ENCODE data around the gene ARAP1.

ARAP1 gene

DNA sequence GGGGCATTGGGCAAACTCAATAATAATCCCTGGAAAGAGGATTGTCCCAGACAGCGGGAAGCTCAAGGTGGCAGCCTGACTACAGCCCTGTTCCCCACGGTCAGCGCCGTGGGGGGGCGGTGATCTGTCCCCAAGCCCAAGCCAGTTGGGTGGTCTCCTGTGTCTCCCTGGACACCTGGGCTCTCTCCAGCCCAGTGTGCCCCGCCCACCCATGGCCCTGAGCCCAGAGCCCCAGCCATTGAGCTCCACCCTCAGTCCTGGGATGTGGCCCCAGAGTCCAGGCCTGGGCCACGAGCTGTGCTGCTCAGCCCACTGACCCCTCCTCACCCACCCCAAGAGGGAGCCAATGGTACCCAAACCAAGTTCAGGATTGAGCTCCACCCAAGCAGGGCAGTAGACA, 50.1 kb downstream of the ARAP1 start:
- no peak for DNase-seq

DNA sequence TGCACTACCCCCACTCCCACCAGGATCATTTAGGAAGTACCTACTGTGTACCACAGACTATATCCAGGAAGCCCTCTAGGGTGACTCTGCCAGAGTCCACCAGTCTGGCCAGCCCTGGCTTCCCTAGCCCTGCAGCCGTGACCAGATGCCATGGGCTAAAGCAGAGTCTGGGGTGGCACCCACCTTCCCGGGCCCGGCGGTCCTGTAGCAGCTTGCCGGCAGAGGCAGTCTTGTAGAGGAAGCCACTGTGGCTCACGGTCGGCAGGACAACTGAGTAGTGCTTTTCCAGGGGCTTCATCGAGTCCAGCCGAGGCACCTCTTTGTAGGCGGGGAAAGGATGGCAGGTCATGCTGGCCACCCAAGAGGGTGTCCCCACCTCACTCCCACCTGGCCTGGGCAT, 50.7 kb downstream of the ARAP1 start:
- no peak for DNase-seq

DNA sequence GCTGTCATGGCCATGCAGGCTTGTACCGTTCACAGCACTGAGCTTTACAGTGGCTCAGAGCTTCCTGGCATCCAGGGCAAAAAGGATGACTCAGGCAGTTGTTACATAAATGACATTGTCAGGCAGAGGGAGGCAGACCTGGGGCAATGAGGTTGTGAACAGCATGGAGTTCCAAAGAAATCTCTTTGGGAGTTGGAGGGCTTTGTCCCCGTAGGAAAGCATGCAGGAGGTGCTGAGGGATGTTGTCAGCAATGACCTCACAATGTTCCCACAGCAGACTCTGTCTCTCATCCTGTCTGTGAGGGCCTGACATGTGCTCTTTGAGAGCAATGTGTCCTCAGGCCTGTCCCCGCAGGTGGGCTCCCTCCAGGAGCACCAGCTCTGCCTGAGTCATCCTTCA, 52.1 kb downstream of the ARAP1 start:
- no peak for DNase-seq

DNA sequence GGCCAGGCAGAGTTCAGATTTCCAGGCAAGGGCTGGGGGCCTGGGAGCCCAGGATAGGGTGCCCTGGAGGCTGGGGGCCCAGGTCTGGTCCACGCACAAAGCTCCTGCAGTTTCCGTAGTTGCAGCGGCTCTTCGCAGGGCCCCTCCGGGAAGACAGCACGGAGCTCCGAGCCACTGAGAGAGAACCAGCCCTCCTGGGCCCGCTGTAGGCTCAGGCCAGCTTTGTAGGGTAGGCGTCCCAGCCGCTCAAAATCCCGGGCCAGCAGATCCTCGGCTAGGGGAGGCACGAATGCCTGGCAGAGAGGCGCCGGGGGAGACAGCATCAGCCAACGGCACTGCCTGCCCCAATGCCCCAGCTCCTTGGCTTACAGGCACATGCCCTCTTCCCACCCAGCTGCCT, 54.4 kb downstream of the ARAP1 start:
- DNase-seq: no peak

DNA sequence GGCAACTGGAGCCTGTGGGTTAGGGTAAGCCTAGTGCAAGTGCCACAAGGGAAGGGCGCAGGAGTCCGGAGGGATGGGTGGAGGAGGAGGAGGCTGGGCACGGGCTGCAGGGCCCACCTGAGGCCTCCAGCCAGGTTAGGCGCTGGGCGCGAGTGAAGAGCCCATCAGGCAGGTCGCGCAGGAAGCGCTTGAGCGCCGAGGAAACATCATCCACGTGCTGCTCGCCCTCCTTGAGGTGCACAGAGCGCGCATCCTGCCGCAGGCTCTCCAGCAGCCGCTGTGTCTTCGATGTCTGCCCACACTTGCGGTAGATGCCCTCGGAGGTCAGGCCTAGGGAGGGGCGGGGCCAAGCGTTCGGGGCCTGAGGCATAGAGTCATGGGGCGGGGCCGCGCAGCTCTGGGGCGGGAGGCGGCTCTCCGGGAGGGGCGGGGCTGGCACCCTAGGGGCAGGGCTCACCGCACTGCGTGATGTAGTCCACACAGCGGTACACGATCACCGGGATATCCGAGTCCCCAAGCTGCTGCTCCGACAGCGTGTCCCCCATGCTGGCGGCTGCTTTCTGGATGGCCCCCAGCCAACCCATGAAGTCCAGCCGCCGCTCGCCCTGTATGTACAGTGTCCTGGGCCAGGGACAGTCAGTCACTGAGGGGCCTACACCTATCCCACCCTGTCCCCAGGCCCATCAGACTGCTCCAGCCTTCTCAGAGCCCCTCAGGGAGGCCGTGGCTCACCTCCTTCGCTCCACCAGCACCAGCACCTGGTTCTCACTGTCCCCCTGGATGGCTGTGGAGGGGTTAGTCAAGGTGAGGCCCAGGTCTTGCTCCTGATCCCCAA, 55.1 kb downstream of the ARAP1 start:
- no peak for DNase-seq

DNA sequence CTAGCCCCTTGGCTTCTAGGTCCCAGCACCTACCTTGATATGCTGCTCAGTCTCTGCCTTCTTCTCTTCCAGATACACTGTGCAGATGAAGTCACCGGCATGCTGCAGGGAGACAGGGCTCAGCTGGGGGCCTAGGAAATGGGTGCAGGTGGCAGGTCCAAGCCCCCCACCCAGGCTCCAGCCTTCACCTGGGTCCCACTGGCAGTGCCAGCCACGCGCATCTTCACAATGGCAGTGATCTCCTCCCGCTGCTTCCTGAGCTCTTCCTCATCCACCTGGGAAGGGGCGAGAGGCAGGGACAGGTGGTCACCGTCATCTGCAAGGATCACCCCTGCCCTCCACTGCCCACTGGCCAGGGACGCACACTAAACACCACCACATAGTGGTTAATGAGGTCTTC, 56.9 kb downstream of the ARAP1 start:
- DNase-seq: no peak

DNA sequence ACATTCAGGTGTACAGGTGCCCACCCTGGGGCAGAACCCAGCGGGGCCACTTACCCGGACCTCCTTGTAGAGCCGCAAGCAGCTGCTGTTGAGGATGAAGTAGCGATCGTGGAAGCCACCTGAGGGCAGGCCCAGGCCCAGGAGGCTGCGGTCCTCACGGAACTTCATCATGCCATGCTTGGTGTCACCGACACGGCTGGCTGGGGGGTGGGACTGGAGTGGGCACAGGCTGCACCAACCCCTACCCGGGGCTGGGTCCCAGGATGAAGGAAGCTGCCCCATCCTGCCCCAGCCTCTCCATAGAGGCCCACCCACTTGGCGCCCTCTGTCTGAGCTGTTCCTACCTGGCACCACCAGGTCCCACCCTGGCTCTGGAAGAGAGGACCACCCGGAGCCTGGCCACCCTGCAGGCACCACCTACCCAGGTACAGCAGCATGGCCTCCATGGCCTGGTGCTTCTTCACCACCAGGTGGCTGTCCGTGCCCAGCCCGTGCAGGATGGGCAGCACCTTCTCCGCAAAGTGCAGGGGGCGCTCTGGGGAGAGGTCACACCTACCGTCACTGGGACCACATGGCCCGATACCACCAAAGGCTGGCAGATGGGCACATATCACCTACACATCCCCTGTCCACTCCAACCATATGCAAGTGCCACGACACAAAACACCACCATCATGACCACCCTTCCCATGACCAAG, 58.8 kb downstream of the ARAP1 start:
- DNase-seq: no peak

DNA sequence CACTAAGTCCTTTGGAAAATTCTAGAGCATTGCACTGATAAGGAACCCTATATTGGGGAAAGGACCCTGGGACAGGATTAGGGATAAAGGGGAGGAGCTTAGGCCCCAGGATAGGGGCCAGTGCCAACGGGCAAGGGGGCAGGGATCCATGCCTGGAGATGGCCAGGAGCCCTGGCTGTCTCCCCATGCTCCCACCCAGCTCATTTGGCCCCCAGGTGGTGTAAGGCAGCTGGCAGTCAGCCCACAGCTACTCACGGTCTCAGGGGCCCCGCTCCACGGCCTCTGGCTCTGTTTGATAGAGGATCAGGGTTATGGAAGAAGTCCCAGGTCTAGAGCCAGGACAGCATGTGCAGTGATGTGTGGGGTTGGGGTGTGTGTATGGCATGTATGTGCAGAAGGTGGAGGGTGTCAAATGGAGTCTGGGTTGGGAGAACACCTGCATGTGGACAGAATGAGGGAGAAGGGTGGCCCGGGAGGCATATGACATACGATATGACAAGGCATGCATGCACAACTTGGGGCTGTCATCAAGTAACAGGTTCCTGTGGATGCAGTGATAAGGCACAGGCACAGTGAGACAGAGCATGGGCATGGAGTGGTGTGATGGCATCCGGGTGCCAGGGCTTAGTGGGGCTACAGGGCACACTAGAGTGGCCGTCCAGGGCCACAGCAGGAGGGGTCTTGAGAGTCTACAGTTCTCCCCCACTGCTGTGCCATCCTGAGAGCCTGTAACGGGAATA, 59.5 kb downstream of the ARAP1 start:
- DNase-seq: no peak

DNA sequence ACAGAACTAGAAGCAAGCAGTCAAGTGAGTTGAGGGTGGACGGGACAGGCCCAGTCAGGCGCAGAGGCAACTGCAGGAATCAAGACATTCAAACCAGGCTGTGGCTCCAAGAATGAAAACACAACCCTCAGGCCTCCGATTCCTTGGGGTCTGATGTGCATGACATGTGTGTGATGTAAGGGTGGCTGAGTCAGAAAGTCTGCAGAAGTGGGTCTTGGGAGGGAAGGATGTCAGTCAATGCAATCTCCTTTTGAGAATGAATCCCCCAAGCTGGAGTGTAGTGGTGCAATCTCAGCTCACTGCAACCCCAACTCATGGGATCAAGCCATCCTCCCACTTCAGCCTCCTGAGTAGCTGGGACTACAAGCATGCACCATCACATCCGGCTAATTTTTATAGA, 62.0 kb downstream of the ARAP1 start:
- DNase-seq: no peak

DNA sequence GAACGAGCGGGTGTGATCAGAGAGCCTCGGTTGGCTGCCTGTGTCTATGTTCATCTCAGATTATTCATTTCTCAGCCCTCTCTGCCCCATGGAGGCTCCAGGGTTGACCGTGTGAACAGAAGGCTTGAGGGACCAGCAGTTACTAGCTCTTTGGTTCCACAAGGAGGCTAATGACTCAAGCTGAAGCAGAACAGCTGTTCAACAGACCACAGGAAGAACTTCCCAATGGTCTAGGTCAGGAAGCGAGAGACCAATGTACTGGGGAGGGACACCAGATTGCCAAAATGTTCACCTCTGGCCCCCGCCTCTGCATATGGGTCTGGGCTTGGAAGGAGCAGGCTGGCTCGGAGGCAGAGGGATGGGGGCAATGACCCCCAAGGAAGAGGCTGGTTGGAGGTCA, 63.3 kb downstream of the ARAP1 start:
- DNase-seq: no peak

DNA sequence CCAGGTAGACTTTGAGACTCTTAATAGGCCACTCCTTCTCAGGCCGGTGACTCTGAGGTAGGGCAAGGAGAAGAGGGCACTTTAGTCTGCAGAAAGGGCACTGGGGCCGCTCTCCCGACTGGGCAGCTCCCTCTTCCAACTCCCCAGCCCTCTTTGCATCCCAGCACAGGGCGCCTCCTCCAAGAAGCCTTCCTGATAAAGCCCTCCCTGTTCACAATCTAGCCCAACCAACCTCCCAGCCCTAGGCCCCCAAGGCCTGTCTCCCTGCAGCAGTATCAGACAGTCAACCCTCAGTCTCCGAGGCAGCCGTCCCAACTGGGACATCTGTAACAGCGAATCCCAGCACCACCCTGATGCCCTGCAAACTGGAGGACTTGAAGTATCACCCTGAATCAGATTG, 63.7 kb downstream of the ARAP1 start:
- no peak for DNase-seq

DNA sequence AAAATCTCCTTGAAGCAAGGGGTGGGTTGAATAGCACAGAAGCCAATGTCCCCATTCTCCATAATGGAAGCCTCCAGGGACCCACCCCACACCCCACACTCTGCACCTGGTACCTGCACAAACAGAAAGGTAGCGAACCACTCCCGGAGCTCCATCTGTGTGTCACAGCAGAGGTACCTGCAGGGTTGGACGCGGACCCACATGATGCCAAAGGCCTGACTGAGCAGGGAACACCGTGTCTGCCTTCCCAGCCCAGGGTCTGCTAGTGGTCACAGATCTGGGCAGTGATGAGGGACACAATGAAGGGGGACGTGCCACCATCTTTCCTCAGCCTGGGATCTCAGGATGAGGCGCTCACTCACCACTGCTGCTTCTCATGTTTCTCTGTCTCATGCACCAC, 64.9 kb downstream of the ARAP1 start:
- no peak for DNase-seq

DNA sequence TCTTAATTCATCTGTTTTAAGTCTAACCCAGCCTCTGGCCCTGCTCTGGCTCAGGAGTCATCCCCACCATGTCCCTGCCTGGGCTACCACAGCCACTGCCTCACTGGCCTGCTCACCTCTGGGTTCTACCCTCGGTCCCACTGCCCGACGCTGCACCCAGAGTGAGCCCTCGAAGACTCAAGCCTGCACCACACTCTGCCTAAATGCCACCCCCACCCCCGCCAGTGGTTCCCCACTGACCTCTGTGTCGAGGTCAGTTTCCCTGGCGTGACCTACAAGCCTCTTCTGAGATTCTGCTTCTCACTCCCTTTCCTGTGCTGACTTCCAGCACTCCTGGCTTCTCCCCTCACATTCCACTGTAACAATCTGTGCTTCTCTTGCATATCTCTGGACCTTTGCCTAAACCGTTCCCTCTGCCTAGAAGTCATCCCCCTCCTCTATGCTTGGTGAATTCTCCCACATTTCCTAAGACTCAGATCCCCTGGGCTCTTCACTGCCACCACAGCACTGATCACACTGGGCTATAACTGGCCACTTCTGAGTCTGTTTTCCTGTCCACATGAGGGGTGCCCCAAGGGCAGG, 65.5 kb downstream of the ARAP1 start:
- DNase-seq: no peak

DNA sequence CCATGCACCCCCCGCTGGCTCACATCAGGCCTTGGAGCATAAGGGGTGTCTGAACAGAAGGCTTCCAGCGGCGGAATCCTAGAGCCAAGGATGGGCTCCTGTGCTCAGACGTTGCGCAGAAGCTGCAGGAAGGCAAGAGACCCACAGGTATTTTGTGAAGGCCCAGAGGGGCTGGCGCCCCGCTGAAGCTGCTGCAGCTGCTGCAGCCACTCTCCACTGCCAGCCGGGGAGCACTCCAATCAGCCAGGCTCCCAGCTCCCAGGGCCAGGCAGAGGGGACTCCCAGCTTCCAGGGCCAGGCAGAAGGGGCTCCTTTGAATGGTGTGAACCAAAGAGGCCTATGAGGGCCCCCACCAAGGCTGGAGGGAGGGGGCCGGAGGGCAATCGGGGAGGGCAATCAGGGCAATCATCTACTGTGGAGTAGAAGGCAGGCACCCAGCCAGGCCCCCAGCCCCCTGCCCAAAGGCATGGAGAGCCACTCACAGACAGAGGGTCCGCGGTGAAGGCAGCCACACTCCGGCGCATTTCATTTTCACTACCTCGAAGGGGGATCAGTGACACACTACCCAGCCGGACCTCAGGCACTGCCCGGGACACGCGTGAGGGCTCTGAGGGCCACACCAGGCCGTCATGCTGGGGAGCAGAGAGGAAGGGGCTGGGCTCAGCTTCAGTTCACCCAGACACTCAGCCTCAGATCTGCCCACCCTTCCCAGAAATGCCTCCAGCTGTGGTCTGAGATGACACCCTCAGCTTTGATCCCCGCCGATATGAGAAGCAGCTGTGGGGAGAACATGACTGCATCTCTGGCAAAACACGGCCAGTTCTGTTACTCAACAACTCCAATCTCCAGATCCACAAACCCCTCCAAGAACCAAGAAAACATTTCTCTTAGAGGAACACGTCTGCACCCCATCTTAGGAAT, 66.4 kb downstream of the ARAP1 start:
- no peak for DNase-seq

DNA sequence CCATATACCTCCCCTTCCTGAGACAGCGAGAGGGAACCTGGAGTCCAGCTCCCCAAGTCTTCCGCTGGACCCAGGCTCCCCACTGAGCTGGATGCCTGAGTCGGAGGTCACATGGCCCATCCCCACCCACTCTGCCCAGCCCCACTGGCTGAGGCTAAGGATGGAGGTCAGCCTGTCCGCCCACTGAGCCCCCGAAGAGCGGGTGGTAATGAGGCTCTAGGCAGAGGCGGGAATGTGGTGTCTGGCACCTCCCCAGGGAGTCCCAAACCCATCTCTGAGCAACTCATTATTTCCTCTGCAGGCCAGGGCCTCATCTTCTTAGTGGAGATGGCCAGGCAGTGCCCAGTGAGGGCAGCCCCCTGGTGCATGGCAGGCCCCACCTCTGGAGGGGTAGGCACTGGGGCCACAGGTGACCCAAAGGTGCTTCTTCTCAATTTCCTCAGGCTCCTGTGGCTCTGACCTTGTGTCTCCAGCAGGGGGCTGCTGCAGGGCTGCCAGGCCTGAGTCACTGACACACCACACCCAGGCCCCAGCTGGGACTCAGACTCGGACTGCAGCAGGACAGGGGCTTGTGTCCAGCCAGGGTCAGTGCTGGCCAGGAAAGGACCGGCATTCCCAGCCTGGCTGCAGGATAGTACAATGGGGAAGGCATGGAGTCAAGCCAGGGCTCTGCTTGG, 67.8 kb downstream of the ARAP1 start:
- peak; percentile 47 to 65 for DNase-seq

DNA sequence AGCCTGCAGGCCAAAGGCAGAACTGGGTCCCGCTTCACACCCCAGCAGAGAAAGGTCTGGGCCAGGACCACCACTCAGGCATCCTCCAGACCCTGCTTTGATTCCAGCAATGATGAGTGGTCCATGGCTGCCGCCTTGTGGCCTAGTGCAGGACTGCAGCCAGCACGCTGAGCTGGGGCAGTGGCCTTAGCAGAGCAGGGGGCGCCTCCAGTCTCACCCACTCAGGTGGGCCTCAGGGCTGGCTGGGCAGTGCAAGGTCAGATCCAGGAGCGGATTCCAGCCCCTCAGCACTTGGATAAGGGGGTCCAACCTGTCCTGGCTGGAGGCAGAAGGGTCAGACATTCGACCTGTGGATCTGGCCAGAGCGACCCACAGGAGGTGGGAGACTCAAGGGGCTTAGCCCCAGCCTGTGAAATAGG, 68.4 kb downstream of the ARAP1 start:
- DNase-seq: peak; percentile 24 to 33

DNA sequence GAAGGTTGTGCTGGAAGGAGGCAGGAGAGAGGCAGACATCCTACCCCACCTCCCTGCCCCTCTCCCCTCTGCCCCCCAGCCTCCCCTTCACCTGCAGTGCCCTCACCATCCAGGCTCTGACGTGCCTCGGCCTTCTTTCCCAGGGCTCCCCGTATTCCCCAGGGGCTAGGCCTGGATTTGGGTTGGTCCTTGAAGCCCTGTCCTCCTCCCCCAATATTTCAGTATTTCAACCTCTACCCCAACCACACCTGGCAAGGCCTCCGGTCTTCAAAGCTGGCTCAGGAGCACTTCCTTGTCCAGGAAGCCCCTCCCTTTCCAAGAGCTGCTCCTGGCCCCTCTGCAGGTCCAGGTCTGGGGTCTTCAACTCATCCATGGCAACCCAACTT, 69.4 kb downstream of the ARAP1 start:
- no peak for DNase-seq

DNA sequence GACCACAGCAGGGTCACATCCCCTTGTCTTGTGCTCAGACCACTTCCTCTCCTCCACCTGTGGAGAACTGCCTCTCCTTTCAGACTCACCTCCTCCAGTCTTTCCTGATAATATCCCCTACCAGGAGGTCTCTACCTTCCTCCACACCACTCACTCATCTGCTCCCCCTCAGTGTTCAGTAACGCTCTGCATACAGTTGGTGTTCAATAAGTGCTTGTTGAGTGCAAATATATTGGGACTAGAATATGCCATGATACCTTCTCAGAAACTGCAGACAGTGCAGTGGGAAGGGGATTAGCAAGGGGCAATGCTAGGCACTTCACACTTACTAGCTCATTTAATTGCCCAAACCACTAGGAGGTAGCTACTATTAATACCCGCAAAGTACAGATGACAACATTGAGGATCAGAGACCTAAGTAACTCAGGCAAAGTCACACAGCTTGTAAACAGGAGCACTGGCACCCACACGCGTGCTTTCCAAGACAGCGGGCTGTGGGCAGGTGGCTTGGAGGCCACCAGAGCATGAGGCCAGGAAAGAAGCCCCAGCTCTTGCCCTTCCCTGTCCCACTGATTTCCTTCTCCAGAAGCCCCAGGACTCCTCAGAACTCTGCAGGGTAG, 69.9 kb downstream of the ARAP1 start:
- no peak for DNase-seq

DNA sequence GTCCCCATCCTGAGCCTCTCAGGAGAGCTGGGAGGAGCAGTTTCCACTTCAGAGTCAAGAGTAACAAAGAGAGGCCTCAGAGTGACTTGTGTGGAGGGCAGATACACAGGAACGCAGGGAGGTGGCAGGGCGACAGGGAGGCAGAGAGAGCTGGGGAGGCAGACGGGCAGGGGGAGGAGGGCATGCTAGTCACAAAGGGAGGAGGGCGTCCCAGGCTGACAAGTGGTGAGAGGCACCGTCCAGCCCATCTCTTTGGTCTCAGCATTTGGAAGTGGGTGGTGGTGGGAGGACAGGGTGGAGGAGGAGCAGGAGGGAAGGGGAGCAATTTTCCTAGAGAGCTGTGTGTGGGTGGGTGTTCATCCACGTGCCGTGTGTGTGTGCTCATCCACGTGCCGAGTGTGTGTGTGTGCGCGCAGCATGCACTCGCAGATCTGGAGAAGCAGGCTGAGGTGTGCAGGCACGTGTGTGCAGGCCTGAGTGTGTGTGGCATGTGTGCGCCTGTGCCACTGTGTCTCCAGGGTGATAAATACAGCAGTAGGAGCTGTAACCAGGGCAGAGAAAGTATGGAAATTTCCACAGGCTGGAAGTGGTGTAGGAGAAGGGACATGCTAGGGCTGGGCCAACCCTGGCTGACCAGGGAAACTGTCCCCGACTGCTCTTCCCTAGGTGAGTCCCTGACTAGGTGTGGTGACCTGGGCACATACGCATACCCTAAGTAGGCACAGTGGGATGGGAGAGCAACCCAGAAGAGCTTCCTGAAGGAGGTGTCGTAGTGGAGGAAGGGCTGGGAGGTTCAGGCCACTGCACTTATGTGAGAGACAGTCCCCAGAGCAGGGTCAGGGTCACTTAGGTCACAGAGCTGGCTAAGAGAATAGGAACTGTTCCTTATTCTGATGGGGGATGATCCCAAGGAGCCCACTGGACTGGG, 70.7 kb downstream of the ARAP1 start:
- no peak for DNase-seq

DNA sequence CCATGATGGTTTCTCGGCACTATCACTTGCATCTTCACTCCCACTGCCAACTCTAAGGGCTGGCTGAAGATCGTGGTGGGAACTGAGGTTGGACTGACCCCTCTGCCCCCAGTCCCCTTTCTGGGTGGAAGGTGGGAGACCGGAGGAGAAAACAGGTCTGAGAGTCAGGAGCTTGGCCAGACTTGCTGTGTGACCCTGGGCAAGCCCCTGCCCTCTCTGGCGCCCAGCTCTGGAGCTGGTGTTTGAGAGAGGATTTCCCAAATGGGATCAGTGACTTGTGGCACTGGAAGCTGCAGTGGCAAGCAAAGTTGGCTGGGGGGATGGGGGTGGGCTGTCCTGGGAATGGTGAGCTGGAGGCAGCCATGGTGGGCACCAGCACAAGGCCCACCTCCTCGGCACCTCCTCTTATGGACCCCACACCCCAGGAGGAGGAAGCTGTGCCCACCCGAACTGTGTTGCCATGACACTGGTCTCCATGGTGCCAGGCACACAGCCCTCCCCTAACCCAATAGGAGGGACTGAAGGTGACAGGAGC, 71.5 kb downstream of the ARAP1 start:
- DNase-seq: no peak
